ENCODE data around the gene SQOR. TPM values are rescaled to one million over a fixed set of nuclear protein-coding genes. Genes with fewer than 3 reads are reported as not detected.

SQOR gene
- total RNA-seq, 5 donors from 2014 or later (not counting 1 experiment from before 2014, with no cell fraction given), result 29.5 to 43.0 (median 33.4) TPM

DNA sequence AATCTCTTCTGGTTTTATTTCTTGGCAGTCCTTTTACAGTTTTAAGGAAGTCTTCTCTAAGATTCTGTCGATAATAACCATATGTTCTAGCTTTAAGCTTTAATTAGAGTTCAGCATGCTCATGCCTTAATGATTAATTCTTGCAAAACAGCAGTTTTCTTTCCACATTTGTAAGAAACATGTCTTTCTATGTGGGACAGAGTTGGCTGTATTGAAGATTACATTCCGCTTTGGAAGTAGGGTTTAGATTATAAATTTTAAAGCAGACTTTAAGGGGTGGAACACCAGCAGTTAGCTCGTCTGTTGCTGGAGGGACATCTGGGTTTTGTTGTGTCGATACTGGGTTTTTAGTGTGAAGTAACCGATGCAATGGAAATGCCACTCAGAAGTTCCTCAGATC is 35.3 kb downstream of the SQOR start:
- Mint-ChIP-seq H3K27ac (no peak overlapping the region), H3K9me3 (no peaks in the 10 kb centered on the region)
- WGBS (ENCODE audit: insufficient coverage), result 96% methylated on average over 4 of the region's 5 CpGs

DNA sequence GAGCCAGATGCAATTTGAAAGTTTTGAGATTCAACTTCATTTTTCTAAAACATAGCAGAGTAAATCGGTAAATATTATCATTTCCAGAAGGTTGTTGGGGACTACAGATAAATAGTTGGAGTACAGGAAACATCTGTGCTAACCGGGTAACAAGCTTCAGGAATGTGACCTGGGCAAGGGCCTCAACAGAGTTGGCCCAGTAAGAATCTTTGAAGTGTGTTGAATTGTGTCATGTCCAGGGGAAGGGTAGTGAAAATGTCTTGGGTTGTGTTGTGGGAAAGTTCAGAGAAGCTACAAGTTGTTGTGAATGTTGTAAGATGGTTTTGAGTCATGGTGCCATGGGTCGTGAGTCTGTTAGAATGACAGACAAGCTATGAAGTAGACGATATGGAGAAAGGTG is 35.7 kb downstream of the SQOR start:
- Mint-ChIP-seq H3K4me3 (no peak overlapping the region), H3K4me1 (peaks cover 3 to 11% (median 5%) of the 10 kb centered on the region in 3 donors), H3K9me3 (no peaks in the 10 kb centered on the region), H3K27me3 (no peaks in the 10 kb centered on the region), H3K36me3 (peaks cover 63% of the 10 kb centered on the region), H3K27ac (no peak overlapping the region)
- no peak for DNase-seq
- Histone ChIP-seq H3K36me3 (ENCODE audit: control insufficient read depth in 2 of 2, extremely low read depth in 1 of 2, insufficient read depth in 1 of 2, low read length in 1 of 2) (peaks cover 6 to 68% of the 10 kb centered on the region in 2 donors), H3K9me3 (no peaks in the 10 kb centered on the region), H3K27me3 (replicated peaks in 1 of 2; ENCODE audit: control insufficient read depth in 2 of 2, extremely low read depth in 1 of 2, insufficient read depth in 2 of 2, low read length in 1 of 2) (no peaks in the 10 kb centered on the region), H3K27ac (ENCODE audit: low read length) (no peak overlapping the region), H3K4me3 (ENCODE audit: control insufficient read depth in 1 of 2, extremely low read depth in 1 of 2, low read length in 1 of 2) (no peak overlapping the region), H3K4me1 (ENCODE audit: control insufficient read depth in 1 of 2, extremely low read depth in 1 of 2, insufficient read depth in 2 of 2, low read length in 2 of 2) (no peaks in the 10 kb centered on the region)
- ChIA-PET CTCF (interaction anchor here in 1 of 2 donors (0.6 kb wide), 1 partner anchor 13 kb away, joined by 3 read pairs; no protein-coding TSS in a partner anchor), POLR2A (no interaction called here)
- WGBS (ENCODE audit: insufficient coverage), result 100% methylated on average over 2 of the region's 4 CpGs
- no peak for ATAC-seq (replicated peaks in 1 of 4)

More for the DNA sequence above, 35.3 kb downstream of the SQOR start:
- DNase-seq (no peak), ATAC-seq (replicated peaks in 1 of 4) (no peak)
- Histone ChIP-seq H3K36me3 (ENCODE audit: control insufficient read depth in 2 of 2, extremely low read depth in 1 of 2, insufficient read depth in 1 of 2, low read length in 1 of 2) (peaks cover 6 to 66% of the 10 kb centered on the region in 2 donors), H3K4me1 (ENCODE audit: control insufficient read depth in 1 of 2, extremely low read depth in 1 of 2, insufficient read depth in 2 of 2, low read length in 2 of 2) (no peaks in the 10 kb centered on the region), H3K9me3 (no peaks in the 10 kb centered on the region), H3K27ac (ENCODE audit: low read length) (no peak overlapping the region), H3K27me3 (replicated peaks in 1 of 2; ENCODE audit: control insufficient read depth in 2 of 2, extremely low read depth in 1 of 2, insufficient read depth in 2 of 2, low read length in 1 of 2) (no peaks in the 10 kb centered on the region), H3K4me3 (ENCODE audit: control insufficient read depth in 1 of 2, extremely low read depth in 1 of 2, low read length in 1 of 2) (no peak overlapping the region)
- H3K4me1 Mint-ChIP-seq, result peaks cover 3 to 11% (median 5%) of the 10 kb centered on the region in 3 donors
- H3K27me3 Mint-ChIP-seq, result no peaks in the 10 kb centered on the region
- ChIA-PET POLR2A (no interaction called here), CTCF (interaction anchor here in 1 of 2 donors (0.6 kb wide), 1 partner anchor 13 kb away, joined by 3 read pairs; no protein-coding TSS in a partner anchor)
- H3K36me3 Mint-ChIP-seq, result peaks cover 63% of the 10 kb centered on the region
- H3K4me3 Mint-ChIP-seq, result no peak overlapping the region

- CTCF ChIA-PET, result interaction anchor here in 1 of 2 donors (0.6 kb wide), 1 partner anchor 31 kb away, joined by 3 read pairs; no protein-coding TSS in a partner anchor
- DNase-seq, result no peak
- no peaks in the 10 kb centered on the region for H3K27me3 ChIP-seq (replicated peaks in 1 of 2; ENCODE audit: control insufficient read depth in 2 of 2, extremely low read depth in 1 of 2, insufficient read depth in 2 of 2, low read length in 1 of 2)
- peaks cover 0 to 86% of the 10 kb centered on the region in 2 donors for H3K36me3 ChIP-seq (ENCODE audit: control insufficient read depth in 2 of 2, extremely low read depth in 1 of 2, insufficient read depth in 1 of 2, low read length in 1 of 2)
- Mint-ChIP-seq H3K27me3 (no peaks in the 10 kb centered on the region), H3K36me3 (peaks cover 72% of the 10 kb centered on the region), H3K4me1 (peaks cover 0 to 4% (median 0%) of the 10 kb centered on the region in 3 donors), H3K27ac (no peak overlapping the region), H3K4me3 (no peak overlapping the region), H3K9me3 (no peaks in the 10 kb centered on the region)
- no peaks in the 10 kb centered on the region for H3K9me3 ChIP-seq
- no peak for ATAC-seq (replicated peaks in 1 of 4)
- 88% methylated on average over 2 of the region's 3 CpGs for WGBS (ENCODE audit: insufficient coverage)
- POLR2A ChIA-PET, result no interaction called here
- no peaks in the 10 kb centered on the region for H3K4me1 ChIP-seq (ENCODE audit: control insufficient read depth in 1 of 2, extremely low read depth in 1 of 2, insufficient read depth in 2 of 2, low read length in 2 of 2)
- no peak overlapping the region for H3K27ac ChIP-seq (ENCODE audit: low read length)
- no peak overlapping the region for H3K4me3 ChIP-seq (ENCODE audit: control insufficient read depth in 1 of 2, extremely low read depth in 1 of 2, low read length in 1 of 2)
Observed at GRCh38 chr15:45674677-45675076, 39.8 kb downstream of the SQOR start.

GRCh38 chr15:45677797-45678196 is 43.0 kb downstream of the SQOR start:
- 97% methylated on average over 7 of the region's 7 CpGs for WGBS (ENCODE audit: insufficient coverage)
- no peak overlapping the region for H3K27ac ChIP-seq (ENCODE audit: low read length)

GRCh38 chr15:45678459-45679178 is 43.8 kb downstream of the SQOR start:
- 94% methylated on average over 2 of the region's 4 CpGs for WGBS (ENCODE audit: insufficient coverage)
- DNase-seq (no peak), ATAC-seq (replicated peaks in 1 of 4) (no peak)
- peaks cover 65% of the 10 kb centered on the region for H3K36me3 Mint-ChIP-seq
- H3K4me1 Mint-ChIP-seq, result peaks cover 0 to 4% (median 0%) of the 10 kb centered on the region in 3 donors
- H3K4me3 ChIP-seq (ENCODE audit: control insufficient read depth in 1 of 2, extremely low read depth in 1 of 2, low read length in 1 of 2), result no peak overlapping the region
- H3K36me3 ChIP-seq (ENCODE audit: control insufficient read depth in 2 of 2, extremely low read depth in 1 of 2, insufficient read depth in 1 of 2, low read length in 1 of 2), result peaks cover 6 to 80% of the 10 kb centered on the region in 2 donors
- ChIA-PET CTCF (no interaction called here), POLR2A (no interaction called here)
- no peaks in the 10 kb centered on the region for H3K4me1 ChIP-seq (ENCODE audit: control insufficient read depth in 1 of 2, extremely low read depth in 1 of 2, insufficient read depth in 2 of 2, low read length in 2 of 2)
- H3K27me3 Mint-ChIP-seq, result no peaks in the 10 kb centered on the region
- H3K9me3 ChIP-seq, result no peaks in the 10 kb centered on the region
- no peak overlapping the region for H3K27ac ChIP-seq (ENCODE audit: low read length)
- no peak overlapping the region for H3K27ac Mint-ChIP-seq
- no peaks in the 10 kb centered on the region for H3K9me3 Mint-ChIP-seq
- no peak overlapping the region for H3K4me3 Mint-ChIP-seq
- H3K27me3 ChIP-seq (replicated peaks in 1 of 2; ENCODE audit: control insufficient read depth in 2 of 2, extremely low read depth in 1 of 2, insufficient read depth in 2 of 2, low read length in 1 of 2), result no peaks in the 10 kb centered on the region

More at GRCh38 chr15:45677797-45678196, 43.0 kb downstream of the SQOR start:
- no peaks in the 10 kb centered on the region for H3K4me1 ChIP-seq (ENCODE audit: control insufficient read depth in 1 of 2, extremely low read depth in 1 of 2, insufficient read depth in 2 of 2, low read length in 2 of 2)
- no peaks in the 10 kb centered on the region for H3K9me3 ChIP-seq
- Mint-ChIP-seq H3K27me3 (no peaks in the 10 kb centered on the region), H3K9me3 (no peaks in the 10 kb centered on the region), H3K36me3 (peaks cover 69% of the 10 kb centered on the region), H3K4me1 (peaks cover 0 to 4% (median 0%) of the 10 kb centered on the region in 3 donors), H3K27ac (no peak overlapping the region), H3K4me3 (no peak overlapping the region)
- ChIA-PET CTCF (no interaction called here), POLR2A (no interaction called here)
- H3K4me3 ChIP-seq (ENCODE audit: control insufficient read depth in 1 of 2, extremely low read depth in 1 of 2, low read length in 1 of 2), result no peak overlapping the region
- DNase-seq (no peak), ATAC-seq (replicated peaks in 1 of 4) (no peak)
- peaks cover 3 to 80% of the 10 kb centered on the region in 2 donors for H3K36me3 ChIP-seq (ENCODE audit: control insufficient read depth in 2 of 2, extremely low read depth in 1 of 2, insufficient read depth in 1 of 2, low read length in 1 of 2)
- H3K27me3 ChIP-seq (replicated peaks in 1 of 2; ENCODE audit: control insufficient read depth in 2 of 2, extremely low read depth in 1 of 2, insufficient read depth in 2 of 2, low read length in 1 of 2), result no peaks in the 10 kb centered on the region

GRCh38 chr15:45684533-45684932 is 49.7 kb downstream of the SQOR start:
- ATAC-seq (replicated peaks in 1 of 4), result no peak
- ChIA-PET POLR2A (no interaction called here), CTCF (interaction anchor here in 1 of 2 donors (1.2 kb wide), 1 partner anchor 21 kb away, joined by 3 read pairs; no protein-coding TSS in a partner anchor)
- H3K27me3 ChIP-seq (replicated peaks in 1 of 2; ENCODE audit: control insufficient read depth in 2 of 2, extremely low read depth in 1 of 2, insufficient read depth in 2 of 2, low read length in 1 of 2), result no peaks in the 10 kb centered on the region
- Mint-ChIP-seq H3K4me3 (no peak overlapping the region), H3K4me1 (no peaks in the 10 kb centered on the region), H3K27me3 (no peaks in the 10 kb centered on the region), H3K27ac (no peak overlapping the region), H3K9me3 (no peaks in the 10 kb centered on the region), H3K36me3 (peaks cover 56% of the 10 kb centered on the region)
- DNase-seq, result no peak
- no peaks in the 10 kb centered on the region for H3K9me3 ChIP-seq
- no peak overlapping the region for H3K4me3 ChIP-seq (ENCODE audit: control insufficient read depth in 1 of 2, extremely low read depth in 1 of 2, low read length in 1 of 2)
- no peak overlapping the region for H3K27ac ChIP-seq (ENCODE audit: low read length)
- peaks cover 22 to 76% of the 10 kb centered on the region in 2 donors for H3K36me3 ChIP-seq (ENCODE audit: control insufficient read depth in 2 of 2, extremely low read depth in 1 of 2, insufficient read depth in 1 of 2, low read length in 1 of 2)
- H3K4me1 ChIP-seq (ENCODE audit: control insufficient read depth in 1 of 2, extremely low read depth in 1 of 2, insufficient read depth in 2 of 2, low read length in 2 of 2), result no peaks in the 10 kb centered on the region
- no CpG with 5 or more reads among the region's 2 CpGs for WGBS (ENCODE audit: insufficient coverage)
